GM12878 (cell line): ENCODE results near the gene FNTB. TPM values are rescaled to one million over a fixed set of nuclear protein-coding genes. Genes with fewer than 3 reads are reported as not detected.

Experiments used
- ATAC-seq: fragments of 200-7000 bp; cut with Tn5 transposase; 3 replicates; pipeline ENCODE4 v1.9.1; 2020; ENCODE audit warnings: mild to moderate bottlenecking, moderate library complexity
- BruUV-seq: library from RNA; stranded (reverse); fragments of 400-500 nt; replicated peaks from 2 replicates; lab custom pipeline; 2021; lab: Mats Ljungman, UMichigan
- CTCF ChIA-PET: fragments of 300-600 bp; sonication (Branson Sonifier 250); formaldehyde crosslinking; extraction: SDS; loops from one replicate; lab custom pipeline; 2021; ENCODE audit warnings: inconsistent platforms; lab: Yijun Ruan, JAX
- POLR2A ChIA-PET: fragments of 350-600 bp; formaldehyde crosslinking; extraction: SDS; loops from one replicate; lab custom pipeline; 2021; ENCODE audit warnings: inconsistent platforms; lab: Charles Lee
- RAD21 ChIA-PET: fragments of 300-600 bp; sonication (Branson Sonifier 250); formaldehyde crosslinking; loops from one replicate; lab custom pipeline; 2023; ENCODE audit warnings: antibody characterized with exemption; ENCODE audit not compliant: unreplicated experiment; lab: Charles Lee
- SMC1A ChIA-PET: fragments of 300-600 bp; sonication (Branson Sonifier 250); formaldehyde crosslinking; loops from one replicate; lab custom pipeline; 2023; ENCODE audit not compliant: unreplicated experiment, uncharacterized antibody; lab: Charles Lee
- DNase-seq: peaks from one replicate; pipeline ENCODE4 v3.0.0-alpha.2; 2011; ENCODE audit warnings: low read depth, low spot score
- FAIRE-seq: peaks from 3 replicates; lab custom pipeline; 2011; peaks lifted over from hg19 to GRCh38; lab: Jason Lieb, UNC
- H2AFZ ChIP-seq: 2 replicates; pipeline ENCODE4 v1.6.0; 2011; ENCODE audit warnings: low read depth, low read length, control low read depth; ENCODE audit not compliant: control insufficient read depth
- H3K27ac ChIP-seq: 2 replicates; pipeline ENCODE4 v1.5.1; 2011; ENCODE audit warnings: control low read depth; ENCODE audit not compliant: control insufficient read depth, insufficient read depth
- H3K27me3 ChIP-seq, 2 experiments: replicated peaks in 1 of 2; 2 replicates each; pipeline versions ENCODE4 v1.6.0 to v1.6.1; 2011; ENCODE audit warnings: low read length in 1 of 2; ENCODE audit not compliant: control insufficient read depth in 2 of 2, insufficient read depth in 2 of 2
- H3K36me3 ChIP-seq, 2 experiments: 2 replicates each; pipeline ENCODE4 v1.5.1; 2011; ENCODE audit warnings: low read length in 1 of 2; ENCODE audit not compliant: control insufficient read depth in 2 of 2, insufficient read depth in 2 of 2
- H3K4me1 ChIP-seq: 2 replicates; pipeline ENCODE4 v1.6.1; 2011; ENCODE audit warnings: mild to moderate bottlenecking, low read length, moderate library complexity, mixed read lengths; ENCODE audit not compliant: control insufficient read depth, insufficient read depth
- H3K4me2 ChIP-seq: 2 replicates; pipeline ENCODE4 v1.6.0; 2011; ENCODE audit warnings: control low read depth; ENCODE audit not compliant: control insufficient read depth, insufficient read depth
- H3K4me3 ChIP-seq: fragments of 200-600 bp; sonication (generic); 2 replicates; pipeline ENCODE4 v1.5.1; 2016
- H3K79me2 ChIP-seq: 2 replicates; pipeline ENCODE4 v1.6.0; 2011; ENCODE audit warnings: low read length; ENCODE audit not compliant: control insufficient read depth, insufficient read depth
- H3K9ac ChIP-seq: 2 replicates; pipeline ENCODE4 v1.8.0; 2011; ENCODE audit warnings: low read length, control low read depth, mixed read lengths; ENCODE audit not compliant: control insufficient read depth, insufficient read depth
- H3K9me3 ChIP-seq: replicated peaks from 3 replicates; pipeline ENCODE4 v1.5.1; 2011; ENCODE audit warnings: mild to moderate bottlenecking, low read length; ENCODE audit not compliant: control insufficient read depth, insufficient read depth
- H4K20me1 ChIP-seq: 2 replicates; pipeline ENCODE4 v1.6.0; 2011; ENCODE audit not compliant: control insufficient read depth, insufficient read depth
- CREB1 ChIP-seq: IDR thresholded peaks from 2 replicates; pipeline ENCODE4 v1.6.1; 2012; ENCODE audit warnings: low read depth, mild to moderate bottlenecking, inconsistent platforms
- EED ChIP-seq: sonication (generic); IDR thresholded peaks from 2 replicates; pipeline ENCODE4 v1.6.1; 2016; ENCODE audit warnings: antibody characterized with exemption, low read depth
- RB1 ChIP-seq: fragments of 450-650 bp; formaldehyde crosslinking; IDR thresholded peaks from 2 replicates; pipeline ENCODE4 v1.6.1; 2017; ENCODE audit warnings: mild to moderate bottlenecking, borderline replicate concordance
- WGBS: methylation state at CpG from one replicate; pipeline ENCODE4 v1.1.6; 2016; ENCODE audit warnings: low lambda C conversion rate; ENCODE audit not compliant: insufficient replicate concordance, insufficient coverage; ENCODE audit errors: missing lambda C conversion rate; 5-methylcytosine and 5-hydroxymethylcytosine counted together
- in situ Hi-C: fragments of 300-500 bp; cut with MboI; formaldehyde crosslinking; loops from 9 replicates; pipeline ENCODE4 v1.14.3; 2018; ENCODE audit warnings: mixed read lengths
- intact Hi-C: fragments of 100-400 bp; cut with micrococcal nuclease; formaldehyde crosslinking; loops from one replicate; pipeline ENCODE4 v1.14.2; 2022; ENCODE audit not compliant: unreplicated experiment
- polyA plus RNA-seq, 11 experiments: library from polyadenylated mRNA; depleted of rRNA in 4 of 11; unstranded in 6 of 11; stranded (reverse) in 5 of 11; fragments of >200 nt; fragmentation: Nextera tagmentation in 4 of 11; fragmentation: Illumina TruSeq in 1 of 11; extraction: Ambion mirVana in 4 of 11; extraction: Trizol in 1 of 11; gene quantifications; 1 replicate in 1 of 11; 2 replicates in 10 of 11; pipeline versions ENCODE4 v1.2.1 to v1.2.3, GENCODE V29; 2011 to 2016; ENCODE audit warnings: inconsistent platforms in 2 of 11, missing spikeins in 2 of 11, low read depth in 1 of 11
- total RNA-seq, 4 experiments: library from RNA; depleted of rRNA in 3 of 4; stranded (reverse); fragments of >200 nt in 3 of 4; fragmentation: Illumina TruSeq in 1 of 4; extraction: Trizol in 1 of 4; gene quantifications; 2 replicates each; pipeline versions ENCODE4 v1.2.1 to v1.2.3, GENCODE V29; 2013 to 2021

Gene FNTB
- total and polyA plus RNA-seq, 10 of the 15 experiments (the other 5 are each of a cell fraction or from before 2014, with no cell fraction given): 10.4 to 25.1 (median 16.7) TPM

GRCh38 chr14:65024957-65025356, 38.3 kb downstream of the FNTB start:
- ChIA-PET SMC1A (interaction anchor here (1.1 to 2.0 kb wide), 2 partner anchors 10 to 391 kb away, joined by 3 to 4 read pairs; no protein-coding TSS in a partner anchor), CTCF (interaction anchor here (0.6 to 1.5 kb wide), 2 partner anchors 41 to 100 kb away, joined by 3 to 4 read pairs; no protein-coding TSS in a partner anchor), POLR2A (interaction anchor here (0.6 kb wide), 1 partner anchor 1012 kb away, joined by 4 read pairs; no protein-coding TSS in a partner anchor), RAD21 (no interaction called here)
- TF ChIP-seq EED (no peak), CREB1 (no peak)
- no peaks in the 10 kb centered on the region for H4K20me1 ChIP-seq
- no TSS peak for BruUV-seq
- H3K4me1 ChIP-seq: no peaks in the 10 kb centered on the region
- peaks cover 3 to 19% of the 10 kb centered on the region in 2 experiments; a peak in 3 of 4 replicates for H3K36me3 ChIP-seq
- H3K27ac ChIP-seq: no peak overlapping the region
- no peak overlapping the region for H3K4me3 ChIP-seq
- H3K27me3 ChIP-seq: no peaks in the 10 kb centered on the region
- no peak overlapping the region for H3K4me2 ChIP-seq
- intact Hi-C loops (no loop called here), in situ Hi-C loops (no loop called here)
- FAIRE-seq (no peak), ATAC-seq (no peak), DNase-seq (no peak)
- H3K9me3 ChIP-seq: no peaks in the 10 kb centered on the region
- H3K79me2 ChIP-seq: no peaks in the 10 kb centered on the region
- H3K9ac ChIP-seq: no peak overlapping the region
- WGBS: 81% methylated on average over 5 of the region's 5 CpGs
- H2AFZ ChIP-seq: no peak overlapping the region

- no peak overlapping the region for H2AFZ ChIP-seq
- CTCF ChIA-PET: interaction anchor here (1.5 kb wide), 1 partner anchor 42 kb away, joined by 4 read pairs; no protein-coding TSS in a partner anchor
- no TSS peak for BruUV-seq
These were observed 39.1 kb downstream of the FNTB start for GRCh38 chr14:65025818-65026217.

More at GRCh38 chr14:65025818-65026217, 39.1 kb downstream of the FNTB start:
- Histone ChIP-seq H4K20me1 (no peaks in the 10 kb centered on the region), H3K79me2 (no peaks in the 10 kb centered on the region), H3K27ac (no peak overlapping the region), H3K27me3 (no peaks in the 10 kb centered on the region), H3K4me3 (no peak overlapping the region), H3K4me2 (no peak overlapping the region), H3K36me3 (peaks cover 3 to 26% of the 10 kb centered on the region in 2 experiments; a peak in 3 of 4 replicates), H3K4me1 (no peaks in the 10 kb centered on the region), H3K9me3 (no peaks in the 10 kb centered on the region), H3K9ac (no peak overlapping the region)
- 93% methylated on average over 6 of the region's 6 CpGs for WGBS
- in situ Hi-C loops (no loop called here), intact Hi-C loops (no loop called here)
- ATAC-seq (no peak), DNase-seq (no peak), FAIRE-seq (no peak)
- TF ChIP-seq RB1: no peak
- POLR2A ChIA-PET: no interaction called here
- RAD21 ChIA-PET: no interaction called here
- SMC1A ChIA-PET: no interaction called here
